IPS-11a (cell line): ENCODE data around the gene CPSF4.

Source experiments
- H3K4me3 ChIP-seq: one replicate; pipeline ENCODE4 v1.5.1; 2013; ENCODE audit warnings: low read depth, low read length, control low read depth

Gene CPSF4

GRCh38 chr7:99438573-99439480 is at the start of gene CPSF4, which contains the start of gene PTCD1:
Gene CPSF4, plus strand, starts transcription at chr7:99438943. Its CDS starts 140 bp downstream, at chr7:99439083.
Gene PTCD1, minus strand, starts transcription at chr7:99438798. Its CDS starts 3,556 bp downstream, at chr7:99435242.
- peak within 1 kb of the TSS; percentile 85 for H3K4me3 ChIP-seq

GRCh38 chr7:99389772-99390171 is 49.0 kb upstream of the CPSF4 start:
- H3K4me3 ChIP-seq: no peak overlapping the region

- no peak overlapping the region for H3K4me3 ChIP-seq
These were observed 47.7 kb upstream of the CPSF4 start for GRCh38 chr7:99390941-99391602.

- H3K4me3 ChIP-seq: peak overlapping the region; percentile 67
These were observed 46.7 kb upstream of the CPSF4 start for GRCh38 chr7:99392046-99392445.

GRCh38 chr7:99392659-99393354 is 45.9 kb upstream of the CPSF4 start:
- peak overlapping the region; percentile 67 for H3K4me3 ChIP-seq

GRCh38 chr7:99393355-99394187 is 45.2 kb upstream of the CPSF4 start:
- peak overlapping the region; percentile 67 for H3K4me3 ChIP-seq

- H3K4me3 ChIP-seq: no peak overlapping the region
These were observed 44.6 kb upstream of the CPSF4 start for GRCh38 chr7:99394188-99394502.

GRCh38 chr7:99395616-99396327 is 43.0 kb upstream of the CPSF4 start:
- no peak overlapping the region for H3K4me3 ChIP-seq

- H3K4me3 ChIP-seq: no peak overlapping the region
These were observed 42.1 kb upstream of the CPSF4 start for GRCh38 chr7:99396418-99397296.

- no peak overlapping the region for H3K4me3 ChIP-seq
These were observed 41.3 kb upstream of the CPSF4 start for GRCh38 chr7:99397297-99397983.

GRCh38 chr7:99398891-99399445 is 39.8 kb upstream of the CPSF4 start:
- no peak overlapping the region for H3K4me3 ChIP-seq

GRCh38 chr7:99399597-99399996 is 39.1 kb upstream of the CPSF4 start:
- H3K4me3 ChIP-seq: no peak overlapping the region

GRCh38 chr7:99402854-99403253 is 35.9 kb upstream of the CPSF4 start:
- no peak overlapping the region for H3K4me3 ChIP-seq

GRCh38 chr7:99403764-99404163 is 35.0 kb upstream of the CPSF4 start:
- no peak overlapping the region for H3K4me3 ChIP-seq

GRCh38 chr7:99404235-99404976 is 34.3 kb upstream of the CPSF4 start:
- H3K4me3 ChIP-seq: no peak overlapping the region

GRCh38 chr7:99404977-99405320 is 33.8 kb upstream of the CPSF4 start:
- no peak overlapping the region for H3K4me3 ChIP-seq

GRCh38 chr7:99406557-99406956 is 32.2 kb upstream of the CPSF4 start:
- no peak overlapping the region for H3K4me3 ChIP-seq
